Epithelial cell of proximal tubule (primary cell): ENCODE results near the gene CDR2L. TPM values are rescaled to one million over a fixed set of nuclear protein-coding genes. Genes with fewer than 3 reads are reported as not detected.

Source experiments
- DNase-seq: peaks from one replicate; pipeline ENCODE4 v3.0.0-alpha.2; 2011; ENCODE audit warnings: low read depth
- H3K4me3 ChIP-seq: 2 replicates; pipeline ENCODE4 v1.5.1; 2011; ENCODE audit warnings: low read depth, mild to moderate bottlenecking, low read length
- total RNA-seq: library from RNA; depleted of rRNA; stranded (reverse); fragments of >200 nt; gene quantifications from 2 replicates; pipeline ENCODE4 v1.2.3, GENCODE V29; 2015
- TF ChIP-seq, protein P1 (sequence below): conservative IDR thresholded peaks from 2 replicates; pipeline ENCODE4 v1.5.1; 2012; ENCODE audit warnings: low read depth, mild to moderate bottlenecking, low read length

The CDR2L gene
- total RNA-seq, 1 donor from 2014 or later = 64.4 TPM

DNA sequence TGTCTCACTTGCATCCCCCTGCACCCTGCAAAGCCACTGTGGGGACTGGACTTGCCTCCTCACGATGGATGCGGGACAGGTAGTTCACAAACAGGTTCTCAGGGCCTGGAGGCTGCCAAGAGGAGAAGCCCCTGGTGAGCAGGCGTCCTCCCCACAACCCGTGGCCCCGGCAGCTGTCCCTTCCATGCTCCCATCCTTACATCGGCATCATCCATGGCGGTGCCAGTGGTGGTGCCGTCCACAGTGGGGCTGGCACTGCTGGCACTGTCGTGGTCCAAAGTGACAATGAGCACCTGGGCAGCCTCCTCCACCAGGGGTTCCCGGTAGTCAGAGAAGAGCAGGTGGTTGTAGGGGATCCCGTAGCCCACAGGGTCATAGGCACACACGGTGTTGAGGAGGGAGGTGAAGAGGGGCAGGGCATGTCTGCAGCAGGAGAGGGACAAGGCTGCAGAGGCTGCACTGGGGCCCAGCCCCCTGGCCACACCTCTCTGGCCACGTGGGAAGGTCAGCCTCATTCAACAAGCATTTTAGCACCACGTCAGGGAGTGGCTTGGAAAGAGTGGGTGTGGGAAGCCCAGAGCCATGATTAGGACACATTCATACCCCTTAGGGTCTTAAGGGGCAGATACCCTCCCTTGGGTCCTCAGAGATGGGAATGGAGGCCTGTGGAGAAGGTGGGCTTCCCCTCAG is 27.5 kb upstream of the CDR2L start:
- H3K4me3 ChIP-seq = no peak overlapping the region
- TF ChIP-seq, protein P1, sequence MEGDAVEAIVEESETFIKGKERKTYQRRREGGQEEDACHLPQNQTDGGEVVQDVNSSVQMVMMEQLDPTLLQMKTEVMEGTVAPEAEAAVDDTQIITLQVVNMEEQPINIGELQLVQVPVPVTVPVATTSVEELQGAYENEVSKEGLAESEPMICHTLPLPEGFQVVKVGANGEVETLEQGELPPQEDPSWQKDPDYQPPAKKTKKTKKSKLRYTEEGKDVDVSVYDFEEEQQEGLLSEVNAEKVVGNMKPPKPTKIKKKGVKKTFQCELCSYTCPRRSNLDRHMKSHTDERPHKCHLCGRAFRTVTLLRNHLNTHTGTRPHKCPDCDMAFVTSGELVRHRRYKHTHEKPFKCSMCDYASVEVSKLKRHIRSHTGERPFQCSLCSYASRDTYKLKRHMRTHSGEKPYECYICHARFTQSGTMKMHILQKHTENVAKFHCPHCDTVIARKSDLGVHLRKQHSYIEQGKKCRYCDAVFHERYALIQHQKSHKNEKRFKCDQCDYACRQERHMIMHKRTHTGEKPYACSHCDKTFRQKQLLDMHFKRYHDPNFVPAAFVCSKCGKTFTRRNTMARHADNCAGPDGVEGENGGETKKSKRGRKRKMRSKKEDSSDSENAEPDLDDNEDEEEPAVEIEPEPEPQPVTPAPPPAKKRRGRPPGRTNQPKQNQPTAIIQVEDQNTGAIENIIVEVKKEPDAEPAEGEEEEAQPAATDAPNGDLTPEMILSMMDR = no peak

DNA sequence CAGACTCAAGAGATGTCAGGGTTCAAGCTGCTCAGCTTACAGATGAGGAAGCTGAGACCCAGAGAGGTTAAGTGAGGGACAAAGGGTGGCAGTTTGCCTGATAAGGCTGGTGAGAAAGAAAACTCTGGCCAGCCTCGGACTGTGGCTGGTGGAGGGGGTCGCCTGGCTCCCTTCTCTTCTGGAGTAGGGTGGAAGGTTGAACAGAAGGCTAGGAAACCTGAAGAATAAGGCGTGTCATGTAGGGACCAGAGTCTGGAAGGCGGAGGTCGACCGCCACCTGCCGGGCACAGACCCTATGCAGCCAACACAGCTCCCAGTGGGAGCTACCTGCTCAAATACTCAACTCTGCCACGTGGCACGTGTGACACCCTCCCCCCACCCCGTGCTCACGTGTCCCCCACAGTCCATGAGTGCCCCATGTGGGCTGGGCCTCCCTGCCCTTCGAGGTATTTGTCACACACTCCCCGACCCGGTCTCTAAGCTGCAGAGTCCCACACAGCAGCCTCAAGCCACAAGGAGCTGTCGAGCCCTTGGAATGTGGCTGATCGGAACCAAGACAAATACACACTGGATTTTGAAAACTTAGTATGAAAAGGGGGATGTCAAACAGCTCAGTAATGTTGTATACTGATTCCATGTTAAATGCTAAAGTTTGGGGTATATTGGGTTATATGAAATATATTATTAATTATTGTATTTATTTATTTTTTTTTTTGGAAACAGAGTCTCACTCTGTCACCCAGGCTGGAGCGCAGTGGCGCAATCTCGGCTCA is 26.7 kb upstream of the CDR2L start:
- no peak overlapping the region for H3K4me3 ChIP-seq
- DNase-seq = no peak
- TF ChIP-seq, protein P1 = peak; percentile 49

More for the DNA sequence above, 27.5 kb upstream of the CDR2L start:
- no peak for DNase-seq

DNA sequence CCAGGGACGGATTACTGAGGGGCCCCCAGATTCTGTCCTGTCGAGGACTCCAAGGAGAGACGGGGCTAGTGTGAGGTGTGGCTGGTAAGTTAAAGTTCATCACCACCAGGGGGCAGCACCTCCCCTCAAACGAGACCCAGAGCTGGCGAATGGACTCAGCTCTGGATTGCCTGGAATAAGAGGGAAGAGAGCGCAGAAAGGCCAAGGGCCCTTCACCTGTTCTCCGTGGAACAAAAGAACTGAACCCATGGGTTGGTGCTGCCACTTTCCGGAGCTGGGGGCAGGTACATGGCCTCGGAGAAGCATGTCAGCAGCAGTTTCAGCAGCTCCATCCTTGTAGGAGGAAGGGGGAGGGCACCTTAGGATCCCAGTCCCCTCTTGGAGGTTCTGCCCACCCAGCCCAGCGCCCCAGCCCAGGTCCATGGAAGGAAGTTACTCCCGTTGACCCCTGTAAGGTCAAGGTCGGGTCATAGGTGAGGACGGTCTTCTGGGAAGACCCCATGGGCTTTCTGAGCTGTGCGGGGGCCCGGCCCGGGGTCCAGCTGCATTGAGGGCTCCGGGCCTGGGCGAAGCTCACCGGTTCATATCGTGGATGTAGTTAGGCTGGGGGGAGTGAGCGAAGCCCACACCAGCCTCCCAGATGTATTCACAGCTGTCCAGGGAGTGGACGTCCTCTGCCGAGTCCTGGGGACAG is 25.6 kb upstream of the CDR2L start:
- H3K4me3 ChIP-seq = no peak overlapping the region
- peak; percentile 19 for DNase-seq
- TF ChIP-seq, protein P1 = peak; percentile 69

DNA sequence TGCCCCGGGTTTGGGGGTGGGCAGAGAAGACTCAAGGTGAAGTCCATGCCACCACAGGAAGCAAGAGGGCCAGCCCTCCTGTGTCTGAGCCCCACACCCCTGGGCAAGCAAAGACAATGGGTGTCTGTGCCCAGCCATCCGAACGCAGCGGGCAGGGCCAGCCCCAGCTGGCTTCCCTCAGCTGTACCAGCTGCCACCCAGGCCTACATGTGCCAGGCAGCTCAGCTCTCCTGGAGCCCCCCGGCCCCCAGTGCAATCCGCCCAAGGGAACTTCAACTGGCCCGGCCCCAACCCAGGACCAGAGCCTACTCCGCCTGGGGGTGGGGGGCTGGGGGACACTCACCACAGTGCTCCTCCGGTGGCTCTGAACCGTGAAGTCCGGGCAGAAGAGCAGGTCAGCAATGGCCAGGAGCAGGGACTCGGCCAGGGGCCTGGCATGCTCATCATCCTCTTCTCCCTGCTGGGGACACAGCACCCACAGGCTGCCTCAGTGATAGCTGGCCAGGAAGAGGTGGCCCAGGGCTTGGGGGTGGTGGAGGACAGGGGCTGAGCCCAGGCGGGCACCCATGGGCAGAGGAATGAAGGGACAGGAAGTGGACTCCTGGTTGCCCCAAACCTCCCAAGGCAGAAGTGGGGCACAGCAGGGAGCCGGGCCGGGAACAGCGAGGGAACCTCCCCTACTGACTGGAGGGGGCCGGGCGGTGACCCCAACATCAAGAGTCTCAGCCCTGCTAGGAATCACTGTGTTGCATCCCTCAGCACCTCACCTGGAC is 24.6 kb upstream of the CDR2L start:
- TF ChIP-seq, protein P1 = no peak
- H3K4me3 ChIP-seq = no peak overlapping the region
- no peak for DNase-seq

DNA sequence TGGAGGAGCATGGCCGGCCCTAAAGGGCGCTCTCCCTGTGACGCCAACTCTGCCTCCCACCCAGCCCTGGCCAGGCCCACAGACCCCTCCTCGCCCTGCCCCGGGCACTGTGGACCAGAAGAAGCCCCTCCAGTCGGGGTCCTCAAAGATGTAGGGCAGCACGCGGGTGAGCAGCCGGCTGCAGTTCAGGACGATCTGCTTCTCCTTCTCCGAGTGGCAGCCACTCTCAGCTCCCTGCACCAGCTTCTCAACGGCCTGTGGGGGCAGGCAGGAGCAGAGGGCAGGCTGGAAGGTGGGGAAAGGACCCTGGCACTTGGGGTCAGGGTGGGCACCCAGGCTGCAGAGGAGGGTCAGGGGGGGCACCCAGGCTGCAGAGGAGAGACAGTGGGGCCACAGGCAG is 23.8 kb upstream of the CDR2L start:
- TF ChIP-seq, protein P1 = no peak
- DNase-seq = no peak
- no peak overlapping the region for H3K4me3 ChIP-seq

DNA sequence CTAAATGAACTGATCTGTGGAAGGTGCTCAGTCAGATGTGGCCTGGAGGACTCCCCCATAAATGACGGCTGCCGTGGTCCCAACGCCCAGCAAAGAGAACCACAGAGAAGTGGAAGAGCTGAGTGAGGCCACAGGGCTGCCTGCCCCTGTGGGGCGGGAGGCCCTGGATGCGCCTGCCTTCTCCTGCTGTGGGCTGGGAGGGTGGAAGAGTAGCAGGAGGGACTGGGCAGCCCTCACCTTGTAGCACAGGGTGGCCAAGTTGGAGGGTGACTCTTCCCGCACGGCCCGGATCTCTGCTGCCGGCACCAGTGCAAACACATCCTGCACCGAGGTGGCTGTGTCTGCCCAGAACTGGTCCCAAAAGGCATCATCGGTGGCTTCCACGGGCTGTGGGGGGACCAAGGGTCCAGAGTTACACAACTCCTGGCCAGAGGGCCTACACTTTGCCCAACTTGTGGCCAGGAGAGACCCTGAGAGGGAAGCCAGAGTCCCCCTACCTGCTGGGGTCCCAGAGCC is 23.1 kb upstream of the CDR2L start:
- no peak overlapping the region for H3K4me3 ChIP-seq
- TF ChIP-seq, protein P1 = no peak
- no peak for DNase-seq
